Liver (tissue), 3 donors: Measurements from ENCODE around the gene STUM.

Experiments
- FOXA1 ChIP-seq: IDR thresholded peaks from 2 replicates; pipeline ENCODE4 v1.6.1; 2016; ENCODE audit warnings: antibody characterized with exemption
- GABPA ChIP-seq, 2 donors: IDR thresholded peaks in 1 of 2; conservative IDR thresholded peaks in 1 of 2; 2 replicates each; pipeline ENCODE4 v1.6.1; 2016; ENCODE audit warnings: antibody characterized with exemption in 2 of 2, mild to moderate bottlenecking in 1 of 2, moderate library complexity in 1 of 2
- HNF4G ChIP-seq: IDR thresholded peaks from 2 replicates; pipeline ENCODE4 v1.6.1; 2016; ENCODE audit warnings: antibody characterized with exemption
- JUND ChIP-seq, 2 donors: IDR thresholded peaks; 2 replicates each; pipeline ENCODE4 v1.6.1; 2016; ENCODE audit warnings: antibody characterized with exemption in 2 of 2
- SP1 ChIP-seq: IDR thresholded peaks from 2 replicates; pipeline ENCODE4 v1.6.1; 2018; ENCODE audit warnings: antibody characterized with exemption, mild to moderate bottlenecking
- TAF1 ChIP-seq: conservative IDR thresholded peaks from 2 replicates; pipeline ENCODE4 v1.6.1; 2016; ENCODE audit warnings: antibody characterized with exemption, mild to moderate bottlenecking
- YY1 ChIP-seq: IDR thresholded peaks from 2 replicates; pipeline ENCODE4 v1.6.1; 2016; ENCODE audit warnings: antibody characterized with exemption, mild to moderate bottlenecking
- TF ChIP-seq, protein P1 (sequence below): fragments of 150-350 bp; IDR thresholded peaks from 2 replicates; pipeline ENCODE4 v1.5.1; 2017; ENCODE audit warnings: improper control_type of control experiment, low read depth, low read length; ENCODE audit not compliant: missing input control
- TF ChIP-seq, protein P2 (sequence below): IDR thresholded peaks from 2 replicates; pipeline ENCODE4 v1.6.1; 2016; ENCODE audit warnings: antibody characterized with exemption
- TF ChIP-seq, protein P3 (sequence below): IDR thresholded peaks from 2 replicates; pipeline ENCODE4 v1.6.1; 2016; ENCODE audit warnings: antibody characterized with exemption
- TF ChIP-seq, protein P4 (sequence below): IDR thresholded peaks from 2 replicates; pipeline ENCODE4 v1.6.1; 2016; ENCODE audit warnings: antibody characterized with exemption, mild to moderate bottlenecking
- donor health status: healthy.
- donor health status: healthy.

DNA sequence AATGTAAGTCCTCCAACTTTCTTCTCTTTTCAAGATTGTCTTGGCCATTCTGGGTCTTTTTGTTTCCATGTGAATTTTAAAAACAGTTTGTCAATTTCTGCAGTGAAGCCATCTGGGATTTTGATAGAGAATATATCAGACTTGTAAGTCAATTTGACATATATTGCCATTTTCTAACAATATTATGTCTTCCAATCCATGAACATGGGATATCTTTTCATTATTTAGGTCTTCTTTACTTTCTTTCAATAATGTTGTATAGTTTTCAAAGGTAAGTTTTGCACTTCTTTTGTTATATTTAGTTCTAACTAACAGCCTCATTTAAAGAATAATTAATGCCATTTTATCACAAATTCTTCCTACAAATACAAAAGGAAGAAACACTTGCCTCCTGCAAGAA is 73.4 kb downstream of the STUM start:
- TF ChIP-seq, protein P1, sequence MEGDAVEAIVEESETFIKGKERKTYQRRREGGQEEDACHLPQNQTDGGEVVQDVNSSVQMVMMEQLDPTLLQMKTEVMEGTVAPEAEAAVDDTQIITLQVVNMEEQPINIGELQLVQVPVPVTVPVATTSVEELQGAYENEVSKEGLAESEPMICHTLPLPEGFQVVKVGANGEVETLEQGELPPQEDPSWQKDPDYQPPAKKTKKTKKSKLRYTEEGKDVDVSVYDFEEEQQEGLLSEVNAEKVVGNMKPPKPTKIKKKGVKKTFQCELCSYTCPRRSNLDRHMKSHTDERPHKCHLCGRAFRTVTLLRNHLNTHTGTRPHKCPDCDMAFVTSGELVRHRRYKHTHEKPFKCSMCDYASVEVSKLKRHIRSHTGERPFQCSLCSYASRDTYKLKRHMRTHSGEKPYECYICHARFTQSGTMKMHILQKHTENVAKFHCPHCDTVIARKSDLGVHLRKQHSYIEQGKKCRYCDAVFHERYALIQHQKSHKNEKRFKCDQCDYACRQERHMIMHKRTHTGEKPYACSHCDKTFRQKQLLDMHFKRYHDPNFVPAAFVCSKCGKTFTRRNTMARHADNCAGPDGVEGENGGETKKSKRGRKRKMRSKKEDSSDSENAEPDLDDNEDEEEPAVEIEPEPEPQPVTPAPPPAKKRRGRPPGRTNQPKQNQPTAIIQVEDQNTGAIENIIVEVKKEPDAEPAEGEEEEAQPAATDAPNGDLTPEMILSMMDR, result no peak
- TF ChIP-seq TAF1, result no peak
- no peak for TF ChIP-seq YY1
- TF ChIP-seq FOXA1, result no peak
- TF ChIP-seq, protein P2, sequence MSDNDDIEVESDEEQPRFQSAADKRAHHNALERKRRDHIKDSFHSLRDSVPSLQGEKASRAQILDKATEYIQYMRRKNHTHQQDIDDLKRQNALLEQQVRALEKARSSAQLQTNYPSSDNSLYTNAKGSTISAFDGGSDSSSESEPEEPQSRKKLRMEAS, result no peak
- TF ChIP-seq JUND (IDR thresholded peaks at IDR 0.05), result no peak
- TF ChIP-seq, protein P3, sequence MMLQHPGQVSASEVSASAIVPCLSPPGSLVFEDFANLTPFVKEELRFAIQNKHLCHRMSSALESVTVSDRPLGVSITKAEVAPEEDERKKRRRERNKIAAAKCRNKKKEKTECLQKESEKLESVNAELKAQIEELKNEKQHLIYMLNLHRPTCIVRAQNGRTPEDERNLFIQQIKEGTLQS, result no peak
- TF ChIP-seq GABPA (IDR thresholded peaks at IDR 0.05 in 1 of 2, conservative IDR thresholded peaks at IDR 0.05 in 1 of 2), result no peak
- no peak for TF ChIP-seq SP1
- TF ChIP-seq, protein P4, sequence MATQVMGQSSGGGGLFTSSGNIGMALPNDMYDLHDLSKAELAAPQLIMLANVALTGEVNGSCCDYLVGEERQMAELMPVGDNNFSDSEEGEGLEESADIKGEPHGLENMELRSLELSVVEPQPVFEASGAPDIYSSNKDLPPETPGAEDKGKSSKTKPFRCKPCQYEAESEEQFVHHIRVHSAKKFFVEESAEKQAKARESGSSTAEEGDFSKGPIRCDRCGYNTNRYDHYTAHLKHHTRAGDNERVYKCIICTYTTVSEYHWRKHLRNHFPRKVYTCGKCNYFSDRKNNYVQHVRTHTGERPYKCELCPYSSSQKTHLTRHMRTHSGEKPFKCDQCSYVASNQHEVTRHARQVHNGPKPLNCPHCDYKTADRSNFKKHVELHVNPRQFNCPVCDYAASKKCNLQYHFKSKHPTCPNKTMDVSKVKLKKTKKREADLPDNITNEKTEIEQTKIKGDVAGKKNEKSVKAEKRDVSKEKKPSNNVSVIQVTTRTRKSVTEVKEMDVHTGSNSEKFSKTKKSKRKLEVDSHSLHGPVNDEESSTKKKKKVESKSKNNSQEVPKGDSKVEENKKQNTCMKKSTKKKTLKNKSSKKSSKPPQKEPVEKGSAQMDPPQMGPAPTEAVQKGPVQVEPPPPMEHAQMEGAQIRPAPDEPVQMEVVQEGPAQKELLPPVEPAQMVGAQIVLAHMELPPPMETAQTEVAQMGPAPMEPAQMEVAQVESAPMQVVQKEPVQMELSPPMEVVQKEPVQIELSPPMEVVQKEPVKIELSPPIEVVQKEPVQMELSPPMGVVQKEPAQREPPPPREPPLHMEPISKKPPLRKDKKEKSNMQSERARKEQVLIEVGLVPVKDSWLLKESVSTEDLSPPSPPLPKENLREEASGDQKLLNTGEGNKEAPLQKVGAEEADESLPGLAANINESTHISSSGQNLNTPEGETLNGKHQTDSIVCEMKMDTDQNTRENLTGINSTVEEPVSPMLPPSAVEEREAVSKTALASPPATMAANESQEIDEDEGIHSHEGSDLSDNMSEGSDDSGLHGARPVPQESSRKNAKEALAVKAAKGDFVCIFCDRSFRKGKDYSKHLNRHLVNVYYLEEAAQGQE, result no peak
- no peak for TF ChIP-seq HNF4G
